Measurements from ENCODE around the gene ANTXR1. TPM values are rescaled to one million over a fixed set of nuclear protein-coding genes. Genes with fewer than 3 reads are reported as not detected.

Gene ANTXR1
- total RNA-seq, 1 experiment from 2014 or later = 37.3 TPM

- no CpG with 5 or more reads among the region's 5 CpGs for WGBS (ENCODE audit: extremely low coverage, insufficient read length, low lambda C conversion rate)
- no peak overlapping the region for H3K4me3 Mint-ChIP-seq
Measured at GRCh38 chr2:68992341-68992740, 20.6 kb upstream of the ANTXR1 start.

More at GRCh38 chr2:68992341-68992740, 20.6 kb upstream of the ANTXR1 start:
- Histone ChIP-seq H3K4ac (ENCODE audit: low read depth, low read length) (no peak overlapping the region), H3K27ac (ENCODE audit: insufficient read length, low read depth, low read length) (no peak overlapping the region), H3K79me2 (ENCODE audit: insufficient read depth, low read length) (no peaks in the 10 kb centered on the region), H3K56ac (ENCODE audit: insufficient read length, low read depth, low read length) (no peak overlapping the region), H3K9ac (ENCODE audit: extremely low read depth, insufficient read length, low read length) (no peak overlapping the region), H3T11ph (ENCODE audit: low read length) (no peak overlapping the region), H2BK15ac (ENCODE audit: low read depth, low read length) (no peak overlapping the region), H4K8ac (replicated peaks; ENCODE audit: insufficient read length, low read depth, low read length) (no peak overlapping the region), H3K79me1 (ENCODE audit: insufficient read depth, low read depth, low read length, poor library complexity, severe bottlenecking) (no peaks in the 10 kb centered on the region), H3K27me3 (ENCODE audit: insufficient read depth, low read length) (no peaks in the 10 kb centered on the region), H4K20me1 (ENCODE audit: control insufficient read depth, insufficient read depth, insufficient read length) (no peaks in the 10 kb centered on the region), H2BK20ac (ENCODE audit: low read depth, low read length, poor library complexity, severe bottlenecking) (no peak overlapping the region), H3K23ac (ENCODE audit: insufficient read length, low read depth, low read length) (no peak overlapping the region), H3K4me1 (ENCODE audit: insufficient read depth, low read length) (no peaks in the 10 kb centered on the region), H4K5ac (ENCODE audit: insufficient read length, low read depth, low read length) (no peak overlapping the region), H3K14ac (ENCODE audit: insufficient read depth, low read length) (no peak overlapping the region), H3K18ac (ENCODE audit: insufficient read length, low read depth, low read length) (no peak overlapping the region), H3K23me2 (ENCODE audit: insufficient read length, low read depth, low read length, poor library complexity, severe bottlenecking) (no peaks in the 10 kb centered on the region), H4K91ac (ENCODE audit: insufficient read length, low read depth, low read length) (no peak overlapping the region), H2BK120ac (ENCODE audit: low read depth, low read length, poor library complexity, severe bottlenecking) (no peak overlapping the region), H2AK5ac (ENCODE audit: insufficient read length, low read length) (no peak overlapping the region), H2AFZ (ENCODE audit: low read length) (no peak overlapping the region), H3K4me2 (ENCODE audit: insufficient read depth, insufficient read length, low read length) (no peak overlapping the region), H2BK12ac (ENCODE audit: insufficient read length, low read depth, low read length) (no peak overlapping the region), H2BK5ac (ENCODE audit: insufficient read length, low read length) (no peak overlapping the region), H3K9me3 (ENCODE audit: control insufficient read depth, low read depth, low read length) (no peaks in the 10 kb centered on the region)
- TF ChIP-seq CTCF (conservative IDR thresholded peaks at IDR 0.05) = no peak
- Mint-ChIP-seq H3K36me3 (ENCODE audit: insufficient read depth in 1 of 3, low read depth in 3 of 3) (no peaks in the 10 kb centered on the region; a peak in 1 of 7 replicates), H3K9me3 (no peaks in the 10 kb centered on the region), H3K27ac (no peak overlapping the region), H3K27me3 (ENCODE audit: low read depth) (peaks cover 6% of the 10 kb centered on the region), H3K4me1 (no peaks in the 10 kb centered on the region)
- DNase-seq = no peak
